Pancreas (tissue), 10 donors: ENCODE measurements around the gene RPTOR. TPM values are rescaled to one million over a fixed set of nuclear protein-coding genes. Genes with fewer than 3 reads are reported as not detected.
A peak's percentile ranks its signal among the peaks of the same experiment; 100 is the strongest.

Experiments used
- ATAC-seq, 4 donors: fragments of 200-7000 bp; cut with Tn5 transposase; one replicate each; pipeline versions ENCODE4 v1.8.0 to v1.9.1; 2020; ENCODE audit warnings: mild to moderate bottlenecking in 4 of 4, moderate library complexity in 4 of 4
- DNase-seq, 6 donors: peaks; one replicate each; pipeline ENCODE4 v3.0.0-alpha.2; 2020
- FAIRE-seq: peaks from 2 replicates; lab custom pipeline; 2012; peaks lifted over from hg19 to GRCh38; lab: Jason Lieb, UNC
- H3K27ac ChIP-seq, 4 donors: fragments of 200-600 bp; sonication (generic); 1 replicate in 3 of 4; 2 replicates in 1 of 4; pipeline versions ENCODE4 v1.5.0 to v1.8.0; 2020
- H3K27me3 ChIP-seq, 4 donors: fragments of 200-600 bp; one replicate each; pipeline ENCODE4 v1.8.0; 2021
- H3K36me3 ChIP-seq, 3 donors: fragments of 200-600 bp; sonication (generic) in 1 of 3; one replicate each; pipeline versions ENCODE4 v1.5.0 to v1.8.0; 2020 to 2021
- H3K4me1 ChIP-seq, 3 donors: fragments of 200-600 bp; one replicate each; pipeline ENCODE4 v1.8.0; 2021
- H3K4me3 ChIP-seq, 4 donors: fragments of 200-600 bp; sonication (generic) in 2 of 4; one replicate each; pipeline versions ENCODE4 v1.5.0 to v1.8.0; 2020 to 2021
- H3K9me3 ChIP-seq, 4 donors: fragments of 200-600 bp; one replicate each; pipeline ENCODE4 v1.8.0; 2021
- CTCF ChIP-seq, 4 donors: fragments of 200-600 bp; sonication (generic) in 3 of 4; IDR thresholded peaks; one replicate each; pipeline versions ENCODE4 v1.5.0 to v1.8.0; 2021; ENCODE audit warnings: antibody characterized with exemption in 4 of 4
- WGBS, 2 donors: extraction: QIAGEN DNeasy Blood & Tissue Kit; methylation state at CpG; one replicate each; pipeline ENCODE4 v1.1.7; 2013; 5-methylcytosine and 5-hydroxymethylcytosine counted together
- intact Hi-C, 3 donors: fragments of 100-400 bp; cut with DNase I; formaldehyde crosslinking; loops; one replicate each; pipeline versions ENCODE4 v1.11.1 to v1.14.2; 2022
- polyA plus RNA-seq, 2 donors: library from polyadenylated mRNA; stranded (reverse); fragments of 200-250 nt; gene quantifications; one replicate each; pipeline ENCODE4 v1.2.3, GENCODE V29; 2013
- total RNA-seq, 6 donors: library from RNA; stranded (reverse); fragmentation: NEBNext Ultra II Directional in 4 of 6; extraction: Animal tissue kit (Norgen Biotek cat#: 25700) in 4 of 6; gene quantifications; one replicate each; pipeline versions ENCODE4 v1.2.1 to v1.2.4, GENCODE V29; 2021 to 2023
- donor health status: healthy with polysubstance abuse.
- donor health status: DM: no; HTN: no; CAD: no; lungs with moderate emphysema.
- donor health status: DM: no; HTN: no; CAD: no.
- donor health status: control.
- donor health status: control.
- donor health status: Bipolar disorder and iron deficiency.
- donor health status: DM: yes; HTN: yes; CAD: no.
- donor health status: DM: no; HTN: no; CAD: no.
- donor health status: DM: no; HTN: no; CAD: no.
- donor health status: DM: yes; HTN: yes; CAD: no.

Gene RPTOR
- total and polyA plus RNA-seq, 8 donors, result 5.0 to 18.9 (median 13.2) TPM

GRCh38 chr17:80822700-80823410 lies 278.2 kb downstream of the RPTOR start:
- FAIRE-seq (no peak), ATAC-seq (no peak)
- WGBS, 2 donors, result 86 to 90% methylated on average over 20 of the region's 20 CpGs

GRCh38 chr17:80824549-80825470 lies 280.2 kb downstream of the RPTOR start:
- no peak overlapping the region for H3K27ac ChIP-seq
- no peaks in the 10 kb centered on the region for H3K27me3 ChIP-seq
- ATAC-seq (no peak), DNase-seq (peak in 2 of 6 donors; percentile 20 to 23), FAIRE-seq (no peak)
- H3K4me3 ChIP-seq, result no peak overlapping the region
- no peaks in the 10 kb centered on the region for H3K36me3 ChIP-seq
- intact Hi-C loops, result no loop called here
- 95 to 96% methylated on average over 36 of the region's 36 CpGs for WGBS, 2 donors
- H3K4me1 ChIP-seq, result no peaks in the 10 kb centered on the region
- no peak for TF ChIP-seq CTCF (IDR thresholded peaks at IDR 0.05)
- no peaks in the 10 kb centered on the region for H3K9me3 ChIP-seq

More at GRCh38 chr17:80822700-80823410, 278.2 kb downstream of the RPTOR start:
- no peaks in the 10 kb centered on the region for H3K9me3 ChIP-seq
- H3K27me3 ChIP-seq, result no peaks in the 10 kb centered on the region
- DNase-seq, result peak in 2 of 6 donors; percentile 25 to 30
- no peaks in the 10 kb centered on the region for H3K4me1 ChIP-seq
- no peak for TF ChIP-seq CTCF (IDR thresholded peaks at IDR 0.05)
- intact Hi-C loops, result no loop called here
- H3K4me3 ChIP-seq, result no peak overlapping the region
- H3K27ac ChIP-seq, result no peak overlapping the region
- no peaks in the 10 kb centered on the region for H3K36me3 ChIP-seq

GRCh38 chr17:80825471-80826345 lies 281.1 kb downstream of the RPTOR start:
- H3K9me3 ChIP-seq, result no peaks in the 10 kb centered on the region
- ATAC-seq, result no peak
- TF ChIP-seq CTCF (IDR thresholded peaks at IDR 0.05), result no peak
- intact Hi-C loops, result no loop called here
- DNase-seq, result peak in 2 of 6 donors; percentile 34 to 50
- H3K27me3 ChIP-seq, result no peaks in the 10 kb centered on the region
- 89 to 93% methylated on average over 28 of the region's 28 CpGs for WGBS, 2 donors
- no peak for FAIRE-seq
- no peak overlapping the region for H3K4me3 ChIP-seq
- H3K4me1 ChIP-seq, result no peaks in the 10 kb centered on the region
- no peaks in the 10 kb centered on the region for H3K36me3 ChIP-seq
- H3K27ac ChIP-seq, result no peak overlapping the region

GRCh38 chr17:80826346-80826954 lies 281.8 kb downstream of the RPTOR start:
- intact Hi-C loops, result no loop called here
- Histone ChIP-seq H3K27me3 (no peaks in the 10 kb centered on the region), H3K27ac (no peak overlapping the region), H3K9me3 (no peaks in the 10 kb centered on the region), H3K4me3 (no peak overlapping the region), H3K4me1 (no peaks in the 10 kb centered on the region), H3K36me3 (no peaks in the 10 kb centered on the region)
- WGBS, 2 donors, result 92 to 94% methylated on average over 23 of the region's 23 CpGs
- ATAC-seq (no peak), FAIRE-seq (no peak), DNase-seq (peak in 2 of 6 donors; percentile 44 to 55)
- TF ChIP-seq CTCF (IDR thresholded peaks at IDR 0.05), result no peak
